HG03432 (cell line): ENCODE results near the gene GNG7.

ENCODE experiments used
- ATAC-seq: cut with Tn5 transposase; IDR thresholded peaks from one replicate; pipeline ENCODE4 v1.9.1; 2021; ENCODE audit warnings: mild to moderate bottlenecking, moderate library complexity; ENCODE audit not compliant: unreplicated experiment

Gene GNG7

DNA sequence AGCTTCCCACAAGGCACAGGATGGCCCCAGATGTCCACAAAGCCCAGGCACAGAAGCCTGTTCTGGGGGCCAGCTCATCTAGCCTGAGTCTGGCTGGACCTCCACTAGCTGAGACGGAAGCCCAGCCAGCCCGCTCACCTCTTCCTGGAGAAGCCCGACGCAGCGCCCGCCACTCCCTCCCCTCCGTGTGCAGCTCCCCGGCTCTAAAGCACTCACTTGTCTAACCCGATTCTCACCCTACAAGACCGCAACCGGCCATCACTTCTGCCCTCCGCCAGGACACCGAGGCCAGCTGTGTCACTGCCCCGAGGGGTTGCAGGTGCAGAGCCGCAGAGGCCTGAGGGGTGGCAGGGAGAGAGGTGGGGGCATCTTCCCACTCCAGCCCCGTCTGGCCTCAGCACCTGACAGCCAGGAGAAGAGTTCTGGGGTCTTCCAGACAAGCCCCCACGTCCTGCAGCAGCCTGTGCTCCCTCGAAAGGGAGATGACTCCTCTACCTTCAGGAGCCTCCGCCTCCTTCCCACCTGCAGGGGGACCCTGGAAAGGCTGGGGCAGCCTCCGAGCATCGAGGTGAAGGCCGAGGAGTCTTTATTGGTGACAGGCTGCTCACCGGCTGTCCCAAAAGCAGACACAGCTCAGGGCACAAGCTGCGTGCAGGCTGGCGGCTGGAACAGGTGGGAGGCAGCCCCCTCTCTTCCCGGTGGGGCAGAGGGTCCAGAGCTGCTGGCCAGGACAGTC is 24.6 kb upstream of the GNG7 start:
- ATAC-seq: no peak

DNA sequence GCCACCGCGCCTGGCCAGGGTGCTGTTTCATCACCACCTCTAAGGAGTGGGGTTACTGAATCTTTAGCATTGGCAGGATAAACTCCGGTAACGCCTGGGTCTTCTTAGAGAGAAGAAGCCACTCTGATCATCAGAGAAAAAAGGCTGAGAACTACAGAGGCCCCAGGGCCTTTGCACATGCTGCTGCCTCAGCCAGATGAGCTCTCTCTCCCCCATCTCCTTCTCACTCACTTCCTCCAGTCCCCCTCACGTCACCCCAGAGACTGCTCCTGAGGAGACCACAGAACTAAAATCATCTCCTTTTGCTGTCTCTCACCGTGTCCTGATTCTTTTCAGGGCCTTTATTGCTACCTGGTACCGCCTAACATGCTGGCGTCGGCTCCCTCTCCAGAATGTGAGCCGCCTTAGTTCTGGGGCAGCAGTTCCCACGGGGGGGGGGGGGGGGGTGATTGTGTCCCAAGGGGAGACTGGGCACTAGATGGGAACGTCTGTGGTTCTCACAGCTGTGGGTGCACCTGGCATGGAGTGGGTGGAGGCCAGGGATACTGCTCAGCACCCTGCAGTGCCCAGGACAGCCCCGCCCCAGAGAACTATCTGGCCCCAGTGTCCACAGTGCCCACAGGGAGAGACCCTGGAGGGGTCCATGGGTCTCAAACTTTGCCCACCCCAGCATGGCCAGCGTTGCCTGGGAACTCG is 23.8 kb upstream of the GNG7 start:
- no peak for ATAC-seq

DNA sequence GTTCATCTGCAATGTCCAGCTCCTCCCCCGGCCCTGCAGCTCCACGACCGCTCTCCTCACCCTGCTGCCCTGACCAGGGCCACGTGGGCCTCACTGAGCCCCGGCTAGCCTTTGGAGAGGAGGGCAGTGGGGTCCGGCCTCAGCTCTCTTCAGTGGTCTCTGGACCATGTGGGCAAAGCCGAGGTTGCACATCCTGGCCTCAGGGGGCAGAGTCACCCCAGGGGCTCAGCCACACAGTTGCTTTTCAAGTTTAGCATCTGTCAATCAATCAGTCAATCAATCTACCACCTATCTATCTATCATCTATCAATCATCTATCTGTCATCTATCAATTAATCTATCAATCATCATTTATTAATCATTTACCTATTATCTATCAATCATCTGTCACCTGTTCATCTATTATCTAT is 21.7 kb upstream of the GNG7 start:
- no peak for ATAC-seq

DNA sequence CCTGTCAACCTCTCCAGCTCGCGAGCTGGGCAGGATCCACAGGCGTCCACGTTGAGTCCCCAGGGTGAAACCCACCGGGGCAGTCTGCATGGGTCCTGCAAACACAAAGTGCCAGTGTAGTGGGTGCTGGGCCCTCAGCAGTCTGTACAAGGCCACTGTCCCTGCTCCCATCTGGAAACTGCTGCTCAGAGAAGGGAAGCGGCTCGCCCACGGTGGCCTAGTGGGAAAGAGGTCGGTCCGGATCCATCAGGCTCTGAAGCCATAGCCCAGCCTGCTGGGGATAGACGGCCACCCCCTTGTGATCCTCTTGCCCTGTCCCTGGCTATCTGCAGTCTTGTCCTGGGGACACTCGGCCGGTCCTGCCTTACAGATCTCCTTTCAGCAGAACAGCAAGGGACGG is 21.3 kb upstream of the GNG7 start:
- no peak for ATAC-seq

DNA sequence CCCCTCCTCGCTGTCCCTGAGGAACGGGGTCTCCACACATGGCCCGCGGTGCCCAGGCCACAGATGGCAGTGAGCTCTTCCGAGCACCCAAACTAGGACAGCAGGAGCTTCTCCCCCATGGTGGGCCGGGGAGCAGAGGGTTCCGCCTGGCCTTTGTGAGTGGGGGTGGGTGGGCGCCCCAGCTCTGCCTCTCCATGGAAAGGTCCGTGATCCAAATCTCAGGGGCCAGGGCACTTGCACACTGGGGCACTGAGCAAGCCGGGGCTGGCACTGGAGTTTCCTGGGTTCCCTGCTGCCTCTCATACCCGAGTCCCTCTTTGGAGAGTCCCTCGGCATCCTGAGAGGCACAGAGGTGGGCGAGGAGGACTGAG is 20.8 kb upstream of the GNG7 start:
- no peak for ATAC-seq

DNA sequence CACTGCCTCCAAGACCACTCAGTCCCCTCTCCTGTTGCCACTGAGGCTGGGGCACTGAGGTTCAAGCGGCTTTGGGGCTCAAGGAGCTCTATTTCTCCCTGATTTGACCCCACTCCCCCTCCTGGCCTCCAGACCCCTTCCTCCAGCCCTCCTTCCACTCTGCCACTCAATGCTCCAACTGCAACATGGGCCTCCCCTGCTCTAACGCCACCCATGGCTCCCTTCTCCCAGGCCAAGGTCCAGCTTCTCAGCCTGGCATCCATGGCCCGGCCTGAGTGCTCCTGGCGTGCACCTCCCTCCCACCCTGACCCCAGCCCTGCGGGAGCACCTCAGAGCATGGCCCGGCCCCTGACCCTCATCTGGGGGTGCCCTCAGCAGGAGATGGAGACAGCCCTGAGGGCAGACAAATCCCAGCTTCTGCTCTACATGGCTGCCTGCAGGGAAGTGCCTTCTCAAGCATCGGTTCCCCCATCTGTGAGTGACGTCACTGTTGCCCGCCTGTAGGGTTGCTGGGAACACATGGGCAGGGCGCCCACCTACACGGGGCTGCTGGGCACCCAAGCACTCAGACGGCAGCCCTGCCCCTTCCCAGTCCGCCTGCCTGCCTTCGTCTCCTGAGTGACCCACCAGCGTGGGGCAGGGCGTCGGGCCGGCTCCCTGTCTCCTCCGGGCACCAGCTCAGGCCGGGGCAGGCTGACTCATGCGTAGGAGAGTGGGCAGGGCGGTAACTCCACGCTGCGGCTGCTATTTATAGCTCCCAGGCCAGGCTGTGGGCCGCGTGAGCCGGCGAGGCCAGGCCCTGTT is 20.2 kb upstream of the GNG7 start:
- no peak for ATAC-seq

DNA sequence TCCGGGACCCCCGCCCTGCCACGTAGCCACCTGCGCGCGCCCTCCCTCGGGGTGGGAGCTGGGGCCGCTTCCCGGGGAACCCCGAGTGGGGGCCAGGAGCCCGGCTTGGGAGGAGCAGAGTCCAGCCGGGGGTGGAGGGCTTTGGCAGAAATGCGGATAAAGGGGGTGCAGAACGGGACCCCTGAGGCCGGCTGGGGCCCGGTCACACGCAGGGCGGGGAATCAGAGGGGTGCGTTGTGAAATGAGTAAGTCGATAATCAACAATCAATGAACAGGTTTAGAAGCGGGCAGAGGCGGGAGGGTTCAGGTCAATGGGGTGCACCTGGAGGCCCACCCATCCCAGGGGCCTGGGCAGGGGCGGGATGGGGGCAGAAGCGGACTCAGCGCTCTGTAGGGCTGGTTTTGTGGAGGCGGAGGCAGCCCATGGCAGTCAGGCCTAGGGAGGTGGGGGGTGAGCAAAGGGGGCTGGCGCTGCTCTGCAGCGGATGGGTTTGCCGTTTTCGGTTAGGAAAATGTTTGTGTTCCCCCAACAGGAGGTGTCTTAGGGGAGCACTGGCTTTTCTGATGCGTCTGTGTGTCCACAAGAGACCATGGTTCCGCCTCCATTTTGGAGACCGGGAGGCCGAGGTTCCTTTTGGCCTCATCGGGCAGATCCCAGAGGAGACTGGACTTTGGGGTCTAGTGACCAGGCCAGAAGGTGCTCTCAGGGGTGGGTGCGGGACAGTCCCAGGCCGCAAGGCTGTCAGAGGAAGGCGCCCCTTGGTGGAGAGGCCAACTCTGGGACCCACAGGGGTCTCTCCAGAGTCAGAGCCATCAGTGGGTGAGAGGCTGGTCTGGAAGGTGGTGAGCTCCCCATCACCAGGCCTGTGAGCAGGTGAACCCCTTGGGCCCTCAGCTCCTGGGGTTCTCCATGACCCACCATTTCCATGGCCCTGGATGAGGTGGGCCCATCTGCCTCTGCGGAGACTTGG is 19.4 kb upstream of the GNG7 start:
- no peak for ATAC-seq

DNA sequence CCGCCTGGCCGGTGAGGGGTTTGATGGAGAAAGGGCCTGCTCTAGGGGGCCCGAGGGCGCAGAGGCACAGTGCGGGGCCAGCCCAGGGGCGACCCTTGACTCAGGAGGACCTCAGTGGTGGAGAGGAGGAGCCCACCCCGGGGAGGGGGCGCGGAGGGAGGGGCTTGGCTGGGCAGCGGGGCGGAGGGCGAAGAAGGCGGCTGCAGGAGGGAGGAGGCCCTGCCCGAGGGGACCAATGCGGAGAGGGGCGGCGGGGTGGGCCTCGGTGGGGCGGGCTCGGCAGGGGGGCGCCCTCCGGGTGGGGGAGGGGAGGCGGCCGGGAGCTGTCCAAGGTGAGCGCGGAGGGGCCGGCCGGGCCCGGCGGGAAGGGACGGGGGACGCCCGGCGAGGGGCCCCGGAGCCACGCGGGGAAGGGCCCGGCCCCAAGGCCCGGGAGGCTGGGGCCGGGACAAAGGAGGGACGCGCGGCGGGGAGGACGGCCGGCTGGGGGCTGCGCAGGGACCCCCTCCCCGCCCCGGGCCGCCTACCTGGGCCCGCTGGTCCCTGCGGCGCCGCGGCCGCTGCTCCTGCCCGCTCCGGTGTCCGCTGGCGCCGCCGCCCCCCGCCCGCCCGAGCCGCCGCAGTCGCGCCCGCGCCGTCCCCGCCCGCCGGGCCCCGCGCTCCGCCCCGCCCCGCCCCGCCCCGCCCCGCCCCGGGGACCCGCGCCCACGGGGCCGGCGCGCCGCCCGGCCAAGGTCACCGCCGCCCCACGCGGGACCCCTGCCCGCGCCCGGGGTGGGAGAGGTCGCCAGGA is 18.5 kb upstream of the GNG7 start, which contains the start of gene DIRAS1:
TSS of gene DIRAS1 (minus strand) at position 596 of the 793 bp plus-strand sequence. CDS start 3,566 bp downstream, outside the sequence.
- no peak for ATAC-seq

DNA sequence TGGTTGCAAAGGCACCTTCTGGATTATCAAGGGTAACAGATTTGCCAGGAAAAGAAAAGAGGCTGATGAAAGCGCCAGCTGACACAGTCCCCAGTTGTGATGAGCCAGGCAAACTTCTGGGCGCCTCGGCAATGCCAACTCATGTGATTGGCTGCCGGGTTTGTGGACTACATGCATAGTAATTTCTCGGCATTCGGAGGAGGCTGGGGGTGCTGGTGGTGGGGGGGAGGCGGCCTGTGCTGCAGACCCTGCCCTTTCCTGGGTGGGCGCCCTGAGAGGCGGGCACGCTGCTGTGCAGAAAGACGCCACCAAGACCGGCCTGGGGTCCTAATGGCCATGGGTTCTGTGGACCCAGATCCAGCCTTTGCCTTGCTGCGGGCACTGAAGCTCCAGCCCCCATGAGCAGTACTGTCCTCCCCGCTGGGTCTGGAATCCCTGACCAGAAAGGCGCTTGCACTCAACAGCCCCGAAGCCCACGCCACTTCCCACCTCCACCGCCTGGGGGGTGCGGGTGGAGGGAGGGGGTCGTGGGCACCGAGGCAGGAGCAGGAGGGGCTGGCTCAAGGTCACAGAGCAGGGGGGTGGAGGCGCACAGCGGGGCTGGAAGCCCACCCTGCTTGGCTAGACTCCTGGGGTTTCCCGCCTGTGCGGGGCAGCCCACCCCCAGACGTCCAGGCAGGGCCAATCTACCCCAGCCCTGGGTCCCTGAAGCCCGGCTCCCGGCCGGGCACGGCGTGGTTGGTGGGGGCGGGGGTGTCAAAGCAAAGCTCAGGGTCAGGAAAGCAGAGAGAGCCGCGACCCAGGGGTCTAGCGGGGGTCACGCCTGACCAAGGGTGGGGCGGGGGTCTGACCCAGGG is 17.7 kb upstream of the GNG7 start:
- no peak for ATAC-seq

DNA sequence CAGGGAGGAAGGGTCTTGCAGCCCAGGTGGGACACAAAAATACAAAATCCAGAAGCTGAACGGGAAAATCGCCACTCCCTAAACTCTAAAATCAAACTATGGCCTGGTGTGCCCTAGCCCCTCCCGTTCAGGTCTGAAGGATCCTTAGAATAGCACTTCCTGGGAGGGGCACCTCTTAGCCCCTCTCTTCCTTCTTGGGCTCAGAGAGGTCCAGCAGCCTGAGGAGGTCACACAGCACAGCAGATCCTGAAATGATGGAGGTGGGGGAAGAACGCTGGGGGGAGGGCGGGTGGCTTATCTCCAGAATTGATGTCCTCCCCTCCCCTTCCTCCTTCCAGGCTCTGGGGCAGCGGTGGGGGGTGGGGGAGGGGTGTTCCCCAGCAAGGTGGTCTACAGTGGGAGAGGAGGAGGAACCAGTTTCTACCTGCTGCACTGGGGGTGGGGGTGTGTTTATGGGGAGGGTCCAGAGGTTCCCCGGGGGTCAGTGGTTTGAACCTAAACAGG is 16.8 kb upstream of the GNG7 start:
- ATAC-seq: no peak

DNA sequence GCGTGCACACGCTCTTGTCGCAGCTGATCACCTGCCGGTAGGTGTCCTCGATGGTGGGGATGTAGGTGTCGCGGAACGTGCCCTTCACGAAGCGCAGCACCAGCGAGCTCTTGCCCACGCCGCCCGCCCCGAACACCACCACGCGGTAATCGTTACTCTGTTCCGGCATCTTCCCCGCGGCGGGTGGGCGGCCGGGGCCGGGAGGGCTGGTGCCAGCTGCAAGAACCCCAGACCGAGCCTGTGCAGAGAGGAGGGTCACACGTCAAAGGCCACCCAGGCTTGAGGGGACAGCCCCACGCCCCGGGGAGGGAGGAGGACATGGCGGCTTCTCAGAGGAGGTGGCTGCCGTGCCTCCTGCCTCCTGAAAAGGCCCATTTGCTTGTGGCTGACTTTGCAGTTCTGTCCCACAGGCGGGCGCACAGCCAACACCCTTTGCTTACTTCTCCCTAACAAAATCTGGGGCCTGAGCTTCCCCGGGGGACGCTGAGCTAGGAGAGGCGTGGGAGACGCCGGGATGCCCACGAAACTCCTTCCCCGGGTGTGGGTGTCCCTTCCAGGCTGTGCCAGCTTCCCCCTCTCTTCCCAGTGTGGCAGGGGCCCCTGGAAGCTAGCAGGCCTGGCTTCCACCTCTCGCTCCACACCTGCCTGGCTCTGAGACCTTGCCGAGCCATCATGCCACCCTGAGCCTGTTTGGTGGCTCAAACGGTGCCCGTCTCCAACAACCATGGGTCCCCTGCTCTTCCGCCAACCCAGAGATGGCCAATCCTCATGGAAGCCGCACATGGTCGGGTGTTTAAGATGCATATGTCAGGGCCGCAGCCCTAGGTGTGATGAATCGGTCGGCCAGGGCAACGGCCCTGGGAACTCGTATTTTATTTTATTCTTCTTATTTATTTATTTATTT is 15.4 kb upstream of the GNG7 start:
- no peak for ATAC-seq

DNA sequence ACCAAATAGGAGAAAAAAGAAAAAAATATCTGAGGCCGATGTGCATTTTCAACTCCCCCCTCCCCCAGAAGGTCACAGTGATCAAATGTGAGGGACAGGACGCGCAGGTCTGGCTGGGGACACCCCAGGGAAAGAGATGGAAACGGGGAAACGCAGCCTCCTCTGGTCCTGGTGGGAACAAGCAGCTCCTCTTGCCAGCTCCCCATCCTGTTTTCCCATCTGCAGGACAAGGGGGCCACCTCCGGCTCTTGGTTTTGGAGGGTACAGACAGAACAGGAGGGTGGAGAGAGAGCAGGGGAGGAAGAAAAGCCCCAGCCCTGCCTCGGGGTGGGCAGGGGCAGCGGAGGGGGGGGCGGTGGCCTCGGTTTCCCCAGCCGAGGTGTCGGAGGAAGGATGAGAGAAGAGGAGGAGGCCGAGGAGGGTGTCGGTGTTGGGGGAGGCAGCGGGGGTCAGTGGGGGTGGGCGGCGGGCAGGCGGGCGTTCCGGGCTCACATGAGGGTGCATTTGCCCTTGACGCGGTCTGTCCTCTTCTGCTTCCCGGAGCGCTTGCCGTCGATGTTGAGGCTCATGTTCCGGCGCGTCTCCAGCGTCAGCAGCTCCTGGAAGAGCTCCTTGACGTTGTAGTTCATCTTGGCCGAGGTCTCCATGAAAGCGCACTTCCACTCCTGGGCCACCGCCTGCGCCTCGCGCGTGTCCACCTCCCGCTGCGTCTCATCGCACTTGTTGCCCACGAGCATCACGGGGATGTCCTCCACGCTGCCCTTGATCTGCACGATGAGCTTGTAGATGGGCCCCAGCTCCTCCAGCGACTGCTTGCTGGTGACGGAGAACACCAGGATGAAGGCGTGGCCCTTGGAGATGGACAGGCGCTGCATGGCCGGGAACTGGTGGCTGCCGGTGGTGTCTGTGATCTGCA is 14.5 kb upstream of the GNG7 start:
- ATAC-seq: no peak

DNA sequence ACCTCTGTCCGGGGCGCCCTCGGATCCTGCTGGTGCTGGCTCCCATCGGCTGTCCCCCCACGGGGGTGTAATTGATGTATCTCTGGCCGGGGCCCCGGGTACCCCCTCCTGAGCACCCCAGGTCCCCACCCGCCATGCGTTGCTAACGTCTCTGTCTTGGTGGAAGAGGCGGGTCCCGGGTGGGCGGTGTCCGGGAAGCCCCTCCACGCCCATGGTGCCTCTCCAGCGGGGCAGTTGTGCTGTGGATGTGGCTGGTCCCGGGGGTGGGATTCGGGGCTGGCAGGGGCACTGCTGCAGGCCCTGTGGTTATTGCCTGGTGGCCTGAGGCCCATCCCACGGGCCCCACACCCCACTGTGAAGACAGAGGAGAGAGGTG is 13.8 kb upstream of the GNG7 start:
- ATAC-seq: no peak

DNA sequence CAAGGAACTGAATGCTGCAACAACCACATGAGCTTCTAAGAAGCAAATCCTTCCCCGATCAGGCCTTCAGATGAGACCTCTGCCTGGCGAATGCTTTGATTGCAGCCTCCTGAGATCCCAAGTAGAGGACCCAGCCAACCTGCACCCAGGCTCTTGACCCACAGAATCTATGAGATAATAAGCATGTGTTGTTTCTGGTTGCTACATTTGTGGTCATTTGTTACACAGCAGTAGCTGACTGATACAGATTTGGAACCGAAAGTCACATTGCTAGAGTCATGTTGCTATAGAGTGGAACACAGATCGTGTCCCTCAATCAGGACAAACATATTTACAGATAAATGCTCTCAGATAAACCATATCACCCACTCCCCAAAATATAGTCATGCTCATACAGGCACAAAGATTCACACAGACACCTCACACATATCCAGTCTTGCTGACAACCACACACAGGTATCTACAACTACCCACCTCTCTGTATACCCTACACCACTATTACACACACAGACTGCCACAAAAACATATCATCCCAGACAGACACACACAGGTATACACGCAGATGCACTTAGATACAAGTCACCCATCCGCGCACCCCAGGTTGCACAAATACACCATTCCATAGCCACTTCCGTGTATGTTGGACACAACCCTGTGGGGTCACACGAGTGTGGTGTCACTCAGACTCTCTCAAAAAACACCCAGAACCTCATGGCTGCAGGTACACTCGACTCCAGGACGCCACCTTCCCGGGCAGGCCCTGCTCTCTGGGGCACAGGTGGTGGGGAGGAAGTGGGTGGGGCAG is 13.2 kb upstream of the GNG7 start:
- ATAC-seq: no peak

DNA sequence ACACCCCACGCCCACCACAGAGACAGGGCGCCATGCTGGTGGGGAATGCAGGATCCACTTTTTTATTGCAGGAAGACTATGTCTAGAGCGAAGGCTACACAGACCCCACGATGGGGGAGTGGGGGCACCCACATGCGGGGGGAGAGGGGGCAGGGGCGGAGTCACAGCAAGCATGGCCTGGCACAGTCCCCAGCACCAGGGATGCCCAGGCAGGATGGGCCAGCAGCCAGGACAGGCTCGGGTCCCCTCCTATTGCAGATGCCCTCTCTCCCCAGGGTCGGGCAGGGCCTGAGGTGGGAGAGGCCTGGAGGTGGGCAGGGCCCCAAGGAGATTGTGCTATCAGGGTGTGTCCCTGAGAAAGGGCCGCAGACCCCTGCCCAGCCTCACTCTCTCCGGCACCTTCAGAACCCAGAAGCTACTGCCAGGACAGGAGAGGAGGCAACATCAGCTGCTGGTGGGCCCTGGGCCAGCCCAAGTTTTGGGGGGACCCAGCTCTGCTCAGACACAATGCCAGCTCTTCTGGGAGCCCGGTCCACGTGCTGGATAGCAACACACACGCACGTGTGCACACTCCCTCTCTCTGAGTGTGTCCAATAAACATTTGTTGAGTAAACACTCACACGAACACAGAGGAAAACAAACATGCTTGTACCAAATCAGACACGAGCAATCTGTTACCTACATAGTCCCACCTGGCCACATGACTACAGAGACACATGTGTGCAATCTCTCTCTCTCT is 12.2 kb upstream of the GNG7 start:
- ATAC-seq: no peak
